ENCODE results near the gene PDLIM7. TPM values are rescaled to one million over a fixed set of nuclear protein-coding genes. Genes with fewer than 3 reads are reported as not detected.

The PDLIM7 gene
- total and polyA plus RNA-seq, 2 of the 4 experiments (the other 2 are of a cell fraction): 70.4 to 534 TPM

- H3K27ac ChIP-seq (ENCODE audit: insufficient read depth, low read length): no peak overlapping the region
- H4K20me1 ChIP-seq (ENCODE audit: insufficient read depth, low read length): peaks cover 10% of the 10 kb centered on the region; the same call in 1 of the 2 replicates
- H3K27me3 ChIP-seq (ENCODE audit: control insufficient read depth, insufficient read depth, low read length): no peaks in the 10 kb centered on the region
- in situ Hi-C loops (cut with MboI; ENCODE audit: low sequenced_read_pairs): no loop called here
- no peaks in the 10 kb centered on the region for H3K4me1 ChIP-seq (ENCODE audit: control insufficient read depth, insufficient read depth, low read length)
- H3K36me3 ChIP-seq (ENCODE audit: control insufficient read depth, insufficient read depth, low read length): peaks cover 53% of the 10 kb centered on the region
- no peak overlapping the region for H3K4me2 ChIP-seq (ENCODE audit: low read depth, low read length)
- H2BK20ac ChIP-seq (ENCODE audit: low read depth, low read length): no peak overlapping the region
- peaks cover 0 to 11% of the 10 kb centered on the region in 2 experiments; a peak in 2 of 4 replicates for H3K79me1 ChIP-seq (ENCODE audit: low read depth in 1 of 2, low read length in 2 of 2)
- DNase-seq (no peak), ATAC-seq (ENCODE audit: low read depth) (no peak)
- H3K4me3 ChIP-seq (ENCODE audit: insufficient read depth, low read depth, low read length): no peak overlapping the region
- POLR2A ChIA-PET (ENCODE audit: unreplicated experiment): no interaction called here
- H2BK5ac ChIP-seq (ENCODE audit: low read depth, low read length, poor library complexity, severe bottlenecking): no peak overlapping the region
- H3K4ac ChIP-seq (ENCODE audit: low read depth, low read length): no peak overlapping the region
- H3K23ac ChIP-seq (ENCODE audit: low read depth, low read length): no peak overlapping the region
- dilution Hi-C loops (cut with HindIII; ENCODE audit: low sequenced_read_pairs, unreplicated experiment): no loop called here
- no peak overlapping the region for H2AK9ac ChIP-seq (replicated peaks; ENCODE audit: low read depth, low read length, poor library complexity)
- no peaks in the 10 kb centered on the region for H3K9me3 ChIP-seq (ENCODE audit: control insufficient read depth, insufficient read depth, low read length)
- H3K56ac ChIP-seq (ENCODE audit: extremely low read depth, insufficient read depth, low read length): no peak overlapping the region
- H4K91ac ChIP-seq (ENCODE audit: insufficient read depth, low read depth, low read length): no peak overlapping the region
- 67% methylated on average over 3 of the region's 20 CpGs; no CpG with 5 or more reads in 1 of the 2 experiments for WGBS, 2 experiments (ENCODE audit: extremely low coverage in 2 of 2, insufficient read length in 1 of 2)
- peaks cover 6% of the 10 kb centered on the region; the same call in 1 of the 2 replicates for H3K9me1 ChIP-seq (ENCODE audit: insufficient read depth, low read length)
- H3K18ac ChIP-seq (ENCODE audit: low read depth, low read length): no peak overlapping the region
- CTCF ChIA-PET: no interaction called here
- no peak overlapping the region for H2BK120ac ChIP-seq (ENCODE audit: low read depth, low read length)
- no peak overlapping the region for H3K14ac ChIP-seq (replicated peaks; ENCODE audit: low read depth, low read length)
- no peak overlapping the region for H4K5ac ChIP-seq (ENCODE audit: low read depth, low read length)
- H2BK15ac ChIP-seq (ENCODE audit: low read depth, low read length): no peak overlapping the region
- H2AFZ ChIP-seq (replicated peaks; ENCODE audit: low read length, poor library complexity): no peak overlapping the region
- no peak overlapping the region for H2AK5ac ChIP-seq (ENCODE audit: low read depth, low read length)
- H3K9ac ChIP-seq (ENCODE audit: low read depth, low read length): no peak overlapping the region
- intact Hi-C loops (cut with micrococcal nuclease): no loop called here
- no peak overlapping the region for H4K8ac ChIP-seq (ENCODE audit: low read depth in 2 of 2, low read length in 2 of 2)
- no TSS peak for BruUV-seq (replicated peaks)
- TF ChIP-seq ELK1 (IDR thresholded peaks at IDR 0.05; ENCODE audit: borderline replicate concordance, low read depth, low read length): no peak
- TF ChIP-seq RCOR1 (IDR thresholded peaks at IDR 0.05; ENCODE audit: insufficient replicate concordance, low read length): no peak
- TF ChIP-seq RAD21 (IDR thresholded peaks at IDR 0.05; ENCODE audit: low read length): no peak
- TF ChIP-seq CHD1 (IDR thresholded peaks at IDR 0.05; ENCODE audit: low read depth, low read length): no peak
- no peak for TF ChIP-seq FOS (IDR thresholded peaks at IDR 0.05; ENCODE audit: low read depth, low read length)
- TF ChIP-seq BHLHE40 (IDR thresholded peaks at IDR 0.05; ENCODE audit: low read depth, low read length): no peak
- no peak for TF ChIP-seq MAFK (IDR thresholded peaks at IDR 0.05; ENCODE audit: low read depth, low read length)
- TF ChIP-seq NFE2L2 (IDR thresholded peaks at IDR 0.05; ENCODE audit: low read depth, low read length): no peak
- no peak for TF ChIP-seq CTCF (conservative IDR thresholded peaks at IDR 0.05; ENCODE audit: low read depth, low read length)
- no peak for TF ChIP-seq POLR2A (IDR thresholded peaks at IDR 0.05; ENCODE audit: low read depth, low read length)
- no peak for TF ChIP-seq CEBPB (IDR thresholded peaks at IDR 0.05; ENCODE audit: low read depth, low read length)
- TF ChIP-seq MXI1 (IDR thresholded peaks at IDR 0.05; ENCODE audit: borderline replicate concordance, low read depth, low read length): no peak
- no peak for TF ChIP-seq USF2 (IDR thresholded peaks at IDR 0.05; ENCODE audit: low read depth, low read length)
- TF ChIP-seq RFX5 (IDR thresholded peaks at IDR 0.05; ENCODE audit: low read depth, low read length): no peak
- TF ChIP-seq MAZ (IDR thresholded peaks at IDR 0.05; ENCODE audit: borderline replicate concordance, low read depth, low read length): no peak
These were observed 62.3 kb downstream of the PDLIM7 start for GRCh38 chr5:177434942-177435738.

Data from IMR-90 (cell line).